HUDEP-2 (cell line): ENCODE data around the gene CFD.
"Not testable (repeated sequence)": the region's sequence is repeated elsewhere in the genome, so short reads cannot be mapped to it uniquely, and the experiment has no call there.

ENCODE experiments used
- DNase-seq, 76 experiments: peaks; one replicate each; lab custom pipeline; 2025; ENCODE audit not compliant: unreplicated experiment in 76 of 76; lab: John Stamatoyannopoulos, UW

The CFD gene

GRCh38 chr19:884420-885211 is 25.2 kb downstream of the CFD start:
- DNase-seq: no peak

GRCh38 chr19:885536-886224 is 26.2 kb downstream of the CFD start:
- no peak for DNase-seq

GRCh38 chr19:887072-887471 is 27.6 kb downstream of the CFD start:
- no peak for DNase-seq

- DNase-seq: no peak
Observed at GRCh38 chr19:887599-887998, 28.1 kb downstream of the CFD start.

GRCh38 chr19:888581-889385 is 29.3 kb downstream of the CFD start:
- DNase-seq: peak in 54 of 76 experiments; percentile 16 to 79 (median 60)

GRCh38 chr19:889662-890295 is 30.3 kb downstream of the CFD start:
- DNase-seq: no peak

GRCh38 chr19:890831-891230 is 31.4 kb downstream of the CFD start:
- no peak for DNase-seq

GRCh38 chr19:891421-892200 is 32.1 kb downstream of the CFD start:
- not testable (repeated sequence) for DNase-seq

- DNase-seq: peak in 11 of 76 experiments; percentile 23 to 56 (median 48)
Observed at GRCh38 chr19:892243-892893, 32.9 kb downstream of the CFD start.

GRCh38 chr19:892894-893689 is 33.6 kb downstream of the CFD start, which contains the start of the genes MED16 and RNU6-9:
Gene MED16 (minus strand): TSS chr19:893187. CDS start chr19:891131, 2,056 bp downstream.
Gene RNU6-9 (plus strand): TSS chr19:893484.
- peak in 72 of 76 experiments; percentile 61 to 96 (median 91) for DNase-seq

- DNase-seq: no peak
Observed at GRCh38 chr19:896434-896833, 37.0 kb downstream of the CFD start.

GRCh38 chr19:896999-897398 is 37.5 kb downstream of the CFD start:
- DNase-seq: no peak

- no peak for DNase-seq
Observed at GRCh38 chr19:897442-898039, 38.1 kb downstream of the CFD start.

GRCh38 chr19:898663-899062 is 39.2 kb downstream of the CFD start:
- DNase-seq: peak in 1 of 76 experiments; percentile 32

- peak in 46 of 76 experiments; percentile 12 to 72 (median 44) for DNase-seq
Observed at GRCh38 chr19:899336-900042, 40.0 kb downstream of the CFD start.

GRCh38 chr19:900043-900301 is 40.5 kb downstream of the CFD start:
- peak in 6 of 76 experiments; percentile 29 to 69 (median 55) for DNase-seq

GRCh38 chr19:900302-901111 is 41.0 kb downstream of the CFD start:
- DNase-seq: peak in 55 of 76 experiments; percentile 30 to 87 (median 72)
